ENCODE measurements around the gene SLC25A30.

Gene SLC25A30, protein sequence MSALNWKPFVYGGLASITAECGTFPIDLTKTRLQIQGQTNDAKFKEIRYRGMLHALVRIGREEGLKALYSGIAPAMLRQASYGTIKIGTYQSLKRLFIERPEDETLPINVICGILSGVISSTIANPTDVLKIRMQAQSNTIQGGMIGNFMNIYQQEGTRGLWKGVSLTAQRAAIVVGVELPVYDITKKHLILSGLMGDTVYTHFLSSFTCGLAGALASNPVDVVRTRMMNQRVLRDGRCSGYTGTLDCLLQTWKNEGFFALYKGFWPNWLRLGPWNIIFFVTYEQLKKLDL

GRCh38 chr13:45417790-45418534 lies at the start of gene SLC25A30:
TSS of gene SLC25A30 (minus strand) at chr13:45418373. CDS start at chr13:45411425, 6,948 bp downstream.
- peak; percentile 99 for DNase-seq

DNA sequence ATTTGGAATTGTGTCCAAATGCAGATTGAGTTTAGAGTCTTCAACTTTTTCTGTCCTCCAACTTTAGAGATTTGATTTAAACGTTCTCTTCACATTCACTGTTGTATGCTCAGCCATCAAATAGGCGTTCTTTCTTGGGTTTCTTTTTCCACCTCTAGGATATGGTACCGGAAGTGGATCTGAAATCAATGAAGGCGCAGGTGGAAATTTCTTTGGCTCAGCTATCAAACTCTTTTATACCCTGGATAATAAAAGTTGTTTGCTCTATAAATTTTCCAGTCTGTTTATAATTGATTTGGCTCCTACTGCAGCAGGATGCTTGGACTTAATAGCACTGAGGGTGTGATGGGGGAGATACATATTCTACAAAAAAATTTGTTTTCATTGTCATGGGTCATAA lies 48.2 kb upstream of the SLC25A30 start:
- DNase-seq = no peak

DNA sequence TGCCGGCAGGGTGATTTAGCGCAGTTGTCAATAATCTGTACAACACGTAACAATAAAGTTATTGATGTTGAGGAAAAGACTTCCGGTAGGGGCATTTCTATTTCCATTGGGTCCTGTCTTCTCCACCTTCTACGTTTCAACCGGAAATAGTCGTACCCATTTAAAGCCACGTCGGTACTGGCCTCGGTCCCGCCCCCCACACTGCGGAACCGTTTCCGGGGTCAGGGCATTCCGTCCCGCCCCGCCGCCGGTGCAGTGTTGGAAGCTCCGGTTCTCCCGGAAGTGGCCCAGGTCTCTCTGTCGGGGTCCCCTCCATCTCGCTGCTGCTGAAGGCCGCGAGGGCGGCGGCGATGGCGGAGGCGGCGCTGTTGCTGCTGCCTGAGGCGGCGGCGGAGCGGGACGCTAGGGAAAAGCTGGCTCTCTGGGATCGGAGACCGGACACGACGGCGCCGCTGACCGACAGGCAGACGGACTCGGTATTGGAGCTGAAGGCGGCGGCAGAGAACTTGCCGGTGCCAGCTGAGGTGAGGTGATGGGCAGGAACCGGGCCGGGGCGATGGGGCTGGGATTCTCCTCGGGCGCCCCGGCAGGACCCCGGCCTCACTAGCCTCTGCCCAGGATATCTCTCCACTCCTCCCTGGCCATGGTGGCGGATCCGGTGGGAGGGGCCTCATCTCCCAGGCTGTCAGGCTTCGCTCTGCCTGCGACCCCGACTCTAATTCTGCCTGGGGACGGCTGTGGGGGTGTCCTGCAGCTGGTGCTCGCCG lies 46.7 kb upstream of the SLC25A30 start, which contains the start of gene COG3:
TSS of gene COG3 (plus strand) at position 253 of the 767 bp plus-strand sequence. CDS start at position 351, 98 bp downstream.
- DNase-seq = peak; percentile 100

DNA sequence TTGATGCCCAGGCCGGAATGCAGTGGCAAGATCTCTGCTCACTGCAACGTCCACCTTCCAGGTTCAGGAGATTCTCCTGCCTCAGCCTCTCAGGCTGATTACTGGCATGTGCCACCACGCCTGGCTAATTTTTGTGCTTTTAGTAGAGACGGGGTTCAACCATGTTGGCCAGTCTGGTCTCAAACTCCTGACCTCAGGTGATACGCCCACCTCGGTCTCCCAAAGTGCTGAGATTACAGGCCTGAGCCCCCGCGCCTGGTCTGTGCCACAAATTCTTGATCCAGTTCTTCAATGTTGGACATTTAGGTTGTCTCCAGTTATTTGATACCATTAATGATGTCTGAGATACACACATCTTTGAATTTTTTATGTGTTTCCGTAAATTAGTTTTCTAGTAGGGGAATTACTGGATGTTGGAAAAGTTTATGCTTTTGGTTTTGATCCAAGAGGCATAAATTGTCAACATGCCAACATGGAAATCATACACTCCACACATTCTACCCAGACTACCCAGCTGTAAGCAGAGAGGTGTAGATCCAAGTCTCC lies 46.0 kb upstream of the SLC25A30 start:
- DNase-seq = no peak

DNA sequence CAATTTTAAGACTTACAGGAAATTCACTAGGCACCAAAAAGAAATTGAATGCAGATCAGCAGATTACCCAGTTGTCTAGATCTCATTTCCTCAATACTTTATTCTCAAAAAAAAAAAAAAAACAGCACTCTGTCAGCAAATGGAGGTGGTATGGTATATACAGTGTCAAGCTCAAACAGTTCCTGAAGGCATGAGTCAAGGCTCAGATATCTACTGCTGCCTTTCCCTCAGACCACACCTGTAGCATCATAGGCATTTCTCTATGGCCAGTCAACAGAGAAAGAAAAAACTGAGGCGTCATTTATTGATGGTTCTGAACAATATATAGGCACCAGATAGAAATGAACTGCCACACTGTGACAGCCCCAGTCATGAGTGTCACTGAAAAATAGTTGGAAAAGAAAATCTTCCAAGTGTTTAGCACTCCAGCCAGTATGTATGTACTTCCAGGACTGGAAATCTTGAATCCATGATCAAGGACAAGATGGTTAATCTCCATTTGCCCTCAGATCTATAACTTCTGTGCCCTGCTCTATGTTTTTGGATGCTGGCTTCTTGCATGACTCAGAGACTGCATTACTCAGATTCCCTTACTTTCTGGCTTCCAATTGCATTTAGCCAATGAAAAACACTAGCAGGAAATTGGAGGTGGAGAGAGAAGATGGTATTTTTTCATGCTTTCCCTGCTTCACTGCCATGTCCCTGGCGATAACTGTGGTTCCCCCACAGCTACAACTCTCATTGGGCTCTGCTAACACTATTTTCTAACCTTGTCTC lies 38.2 kb upstream of the SLC25A30 start:
- DNase-seq = no peak

GRCh38 chr13:45454204-45454603 lies 36.0 kb upstream of the SLC25A30 start:
- no peak for DNase-seq

- no peak for DNase-seq
These were observed 33.1 kb upstream of the SLC25A30 start for GRCh38 chr13:45451282-45451681.

DNA sequence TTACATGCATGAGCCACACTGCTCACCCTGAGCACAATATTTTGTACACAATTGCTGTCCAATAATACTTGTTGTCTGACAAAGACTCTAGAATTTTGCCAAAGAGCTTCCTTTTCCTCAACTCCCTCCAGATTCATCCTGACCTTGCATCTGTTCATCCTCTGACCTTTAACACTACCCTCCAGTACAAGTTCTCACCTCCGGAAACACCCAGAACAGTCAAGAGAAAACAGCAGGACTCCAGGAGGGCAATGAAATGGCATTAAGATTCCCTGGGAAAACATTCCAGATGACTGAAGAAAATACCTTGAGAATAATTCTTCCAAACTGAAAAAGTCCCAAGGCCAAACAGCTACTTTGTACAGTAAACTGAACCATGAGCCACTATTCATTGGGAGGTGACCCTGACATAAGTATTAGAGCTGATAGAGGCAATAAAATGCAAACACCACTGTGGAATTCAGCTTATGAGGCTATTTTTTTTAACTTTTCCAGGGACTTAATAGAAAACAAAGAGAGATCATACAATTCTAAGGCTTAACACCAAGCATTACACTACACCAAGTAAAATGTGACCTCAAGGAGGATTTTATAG lies 30.9 kb upstream of the SLC25A30 start:
- no peak for DNase-seq

DNA sequence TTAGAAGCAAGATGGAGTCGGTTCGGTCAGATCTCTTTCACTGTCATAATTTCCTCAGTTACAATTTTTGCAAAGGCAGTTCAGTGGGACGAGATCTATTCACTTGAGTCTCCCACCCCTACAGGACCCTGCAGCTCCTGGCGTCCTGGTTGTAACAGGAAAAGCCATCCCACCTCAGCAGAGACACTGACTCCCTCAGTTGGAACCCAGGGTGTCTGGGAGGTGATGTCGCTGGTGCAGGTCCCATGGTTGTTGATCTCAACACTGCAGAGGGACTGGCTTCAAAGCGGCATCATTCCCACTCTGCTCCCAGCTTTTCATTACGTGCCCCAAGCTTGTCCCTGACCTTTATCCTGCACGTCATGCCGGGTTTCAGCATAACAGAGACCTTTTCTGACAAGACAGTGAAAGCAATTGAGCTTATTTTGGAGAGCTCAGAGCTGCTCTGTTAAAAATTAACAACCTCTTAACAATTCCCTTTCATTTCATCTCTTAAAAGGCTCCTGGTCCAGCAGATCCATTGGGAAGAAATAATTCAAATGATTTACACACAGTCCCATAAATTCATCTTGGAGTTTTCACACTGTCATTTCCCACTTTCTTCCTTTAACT lies 29.0 kb upstream of the SLC25A30 start:
- DNase-seq = no peak

- DNase-seq = no peak
These were observed 28.0 kb upstream of the SLC25A30 start for GRCh38 chr13:45446181-45446580.

GRCh38 chr13:45445053-45445452 lies 26.9 kb upstream of the SLC25A30 start:
- DNase-seq = no peak

- no peak for DNase-seq
These were observed 23.5 kb upstream of the SLC25A30 start for GRCh38 chr13:45441633-45442032.

DNA sequence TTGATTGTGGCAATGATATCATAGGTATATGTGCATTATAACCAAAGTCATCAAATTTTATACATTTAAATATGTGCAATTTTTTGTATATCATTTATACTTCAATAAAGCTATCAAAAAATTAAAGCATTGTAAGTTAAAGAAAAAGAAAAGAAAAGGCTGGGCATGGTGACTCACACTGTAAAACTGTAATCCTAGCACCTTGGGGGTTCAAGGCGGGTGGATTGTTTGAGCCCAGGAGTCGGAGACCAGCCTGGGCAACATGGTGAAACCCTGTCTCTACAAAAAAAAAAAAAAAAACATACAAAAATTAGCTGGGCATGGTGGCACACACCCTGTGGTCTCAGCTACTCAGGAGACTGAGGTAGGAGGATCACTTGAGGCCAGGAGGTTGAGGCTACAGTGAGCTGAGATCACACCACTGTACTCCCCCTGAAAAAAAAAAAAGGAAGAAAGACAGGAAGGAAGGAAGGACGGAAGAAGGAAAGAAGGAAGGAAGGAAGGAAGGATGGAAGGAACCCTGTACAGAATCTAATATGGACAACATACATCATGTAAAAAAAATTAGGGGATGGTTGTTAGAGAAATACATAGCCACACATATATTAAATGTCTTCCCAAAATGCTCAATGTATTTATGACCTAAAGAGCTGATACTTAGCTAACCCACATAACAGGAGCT lies 21.7 kb upstream of the SLC25A30 start:
- no peak for DNase-seq

- peak; percentile 46 for DNase-seq
These were observed 20.8 kb upstream of the SLC25A30 start for GRCh38 chr13:45439008-45439407.

DNA sequence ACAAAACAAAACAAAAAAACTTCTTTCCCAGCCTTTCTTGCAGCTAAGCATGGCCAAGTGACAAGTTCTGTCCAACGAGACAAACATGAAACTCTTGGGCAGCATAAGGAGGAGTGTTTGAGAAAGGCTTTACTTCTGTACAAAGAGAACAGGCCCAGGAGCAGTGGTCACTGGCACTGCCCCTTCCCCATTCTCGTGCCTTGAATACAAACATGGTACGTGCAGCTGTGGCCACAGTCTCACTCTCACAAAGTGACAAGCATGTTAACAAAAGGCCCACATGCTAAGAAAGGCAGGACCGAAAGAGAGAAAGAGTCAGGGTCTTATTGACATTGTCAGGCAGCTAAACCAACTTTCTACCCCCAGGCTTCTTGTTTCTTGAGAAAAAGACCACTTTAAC lies 19.8 kb upstream of the SLC25A30 start:
- DNase-seq = no peak

DNA sequence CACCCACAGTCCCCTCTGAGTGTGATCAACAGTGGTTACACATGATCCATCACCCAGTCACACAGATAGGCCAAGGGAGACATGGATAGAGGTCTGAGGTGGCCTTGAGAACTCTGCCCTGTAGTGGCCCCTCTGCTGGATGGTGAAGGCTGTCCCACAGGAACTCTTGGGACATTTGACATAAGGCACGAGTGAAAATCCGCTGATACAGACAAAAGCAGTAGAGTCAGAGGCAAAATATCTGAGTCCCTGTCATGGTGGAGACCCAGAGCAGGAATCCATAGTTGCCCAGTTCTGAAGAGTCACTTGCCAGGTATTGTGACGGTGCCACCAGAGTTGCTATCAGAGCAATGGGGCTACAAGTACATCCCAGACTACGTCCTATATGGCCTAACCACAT lies 18.8 kb upstream of the SLC25A30 start:
- DNase-seq = no peak

DNA sequence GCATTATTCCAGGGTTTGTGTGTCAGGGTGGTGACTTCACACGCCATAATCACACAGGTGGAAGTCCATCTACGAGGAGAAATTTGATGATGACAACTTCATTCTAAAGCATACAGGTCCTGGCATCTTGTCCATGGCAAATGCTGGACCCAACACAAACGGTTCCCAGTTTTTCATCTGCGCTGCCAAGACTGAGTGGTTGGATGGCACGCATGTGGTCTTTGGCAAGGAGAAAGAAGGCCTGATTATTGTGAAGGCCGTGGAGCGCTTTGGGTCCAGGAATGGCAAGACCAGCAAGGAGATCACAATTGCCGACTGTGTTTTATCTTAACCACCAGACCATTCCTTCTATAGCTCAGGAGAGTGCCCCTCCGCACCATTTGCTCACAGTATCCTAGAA lies 18.2 kb upstream of the SLC25A30 start:
- no peak for DNase-seq

- no peak for DNase-seq
These were observed 16.6 kb upstream of the SLC25A30 start for GRCh38 chr13:45434556-45435371.

- DNase-seq = no peak
These were observed 15.2 kb upstream of the SLC25A30 start for GRCh38 chr13:45433381-45433790.

Measured in NCI-H82 (cell line).